HUES64 (cell line): ENCODE results near the gene COL27A1.
"Not testable (repeated sequence)": the region's sequence is repeated elsewhere in the genome, so short reads cannot be mapped to it uniquely, and the experiment has no call there.

Experiments
- H3K27ac ChIP-seq: 2 replicates; pipeline ENCODE4 v1.7.0; 2013; ENCODE audit warnings: low read depth, low read length, inconsistent platforms
- H3K27me3 ChIP-seq: 2 replicates; pipeline ENCODE4 v1.6.1; 2013; ENCODE audit warnings: mild to moderate bottlenecking, low read length; ENCODE audit not compliant: insufficient read depth
- H3K36me3 ChIP-seq: 2 replicates; pipeline ENCODE4 v1.6.1; 2013; ENCODE audit warnings: mild to moderate bottlenecking, low read length; ENCODE audit not compliant: insufficient read depth
- H3K4me1 ChIP-seq: 2 replicates; pipeline ENCODE4 v1.6.1; 2013; ENCODE audit warnings: mild to moderate bottlenecking, low read length, moderate library complexity; ENCODE audit not compliant: insufficient read depth
- H3K4me3 ChIP-seq: 2 replicates; pipeline ENCODE4 v1.5.1; 2013; ENCODE audit warnings: mild to moderate bottlenecking, low read length, moderate library complexity
- H3K9ac ChIP-seq: 2 replicates; pipeline ENCODE4 v1.6.1; 2013; ENCODE audit warnings: mild to moderate bottlenecking, low read depth, low read length
- H3K9me3 ChIP-seq: 2 replicates; pipeline ENCODE4 v1.6.1; 2013; ENCODE audit warnings: low read depth, low read length; ENCODE audit not compliant: insufficient read depth
- WGBS: fragments of 150-250, 120-280 bp; methylation state at CpG from one replicate; pipeline ENCODE4 v1.1.7; 2013; ENCODE audit warnings: missing lambda C conversion rate; 5-methylcytosine and 5-hydroxymethylcytosine counted together

COL27A1 gene

DNA sequence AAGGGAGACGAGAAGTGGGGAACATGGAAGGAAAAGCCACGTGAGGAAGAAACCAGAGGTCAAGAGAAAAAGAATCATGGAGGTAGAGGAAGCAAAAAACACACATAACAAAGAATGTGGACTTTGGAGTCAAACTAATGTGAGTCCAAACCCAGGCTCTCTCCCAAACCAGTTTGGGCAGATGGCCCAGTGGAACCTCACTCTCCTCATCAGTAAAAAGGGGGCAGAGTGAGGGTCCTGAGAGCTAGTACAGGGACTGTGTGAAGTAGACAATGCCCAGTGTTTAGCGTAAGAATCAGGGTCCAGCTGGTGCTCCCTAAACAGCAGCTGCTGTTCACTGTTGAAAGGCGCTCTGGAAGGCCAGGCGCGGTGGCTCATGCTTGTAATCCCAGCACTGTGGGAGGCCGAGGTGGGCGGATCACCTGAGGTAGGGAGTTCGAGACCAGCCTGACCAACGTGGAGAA is 173.1 kb downstream of the COL27A1 start:
- WGBS: 92% methylated on average over 10 of the region's 10 CpGs
- not testable (repeated sequence) for H3K27me3 ChIP-seq, H3K4me3 ChIP-seq, H3K9ac ChIP-seq, H3K36me3 ChIP-seq, H3K9me3 ChIP-seq, H3K27ac ChIP-seq, H3K4me1 ChIP-seq

DNA sequence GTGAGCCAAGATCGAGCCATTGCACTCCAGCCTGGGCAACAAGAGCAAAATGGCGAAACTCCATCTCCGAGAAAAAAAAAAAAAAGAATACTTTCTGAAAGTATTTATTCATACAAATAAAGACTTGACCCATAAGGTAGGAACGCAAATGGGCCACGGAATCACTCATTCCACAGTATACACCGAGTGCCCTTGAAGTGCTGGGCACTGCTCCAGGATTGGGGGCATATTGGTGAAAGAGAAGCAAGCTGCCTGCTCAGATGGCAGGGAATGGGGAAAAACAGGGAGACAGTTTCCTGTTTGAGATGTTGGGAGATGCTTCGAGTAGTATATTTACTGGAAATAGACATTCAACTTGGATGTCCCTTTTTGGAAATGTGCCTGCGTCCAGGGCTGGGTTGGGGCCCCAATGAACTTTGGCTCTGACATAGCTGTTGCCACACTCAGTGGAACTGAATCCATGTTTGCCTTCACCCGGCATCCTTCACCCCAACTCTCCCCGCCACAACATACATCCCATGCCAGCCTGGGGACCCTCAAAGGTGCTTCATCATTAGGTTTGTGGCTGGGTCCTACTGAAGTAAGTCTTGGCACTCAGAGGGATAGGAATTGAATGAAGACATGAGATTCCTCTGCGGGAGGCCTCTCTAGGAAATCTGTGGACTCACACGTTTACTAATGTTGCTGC is 173.7 kb downstream of the COL27A1 start:
- H3K27ac ChIP-seq, H3K4me3 ChIP-seq, H3K9ac ChIP-seq, H3K4me1 ChIP-seq, H3K9me3 ChIP-seq, H3K36me3 ChIP-seq, H3K27me3 ChIP-seq: not testable (repeated sequence)
- WGBS: 95% methylated on average over 6 of the region's 12 CpGs

DNA sequence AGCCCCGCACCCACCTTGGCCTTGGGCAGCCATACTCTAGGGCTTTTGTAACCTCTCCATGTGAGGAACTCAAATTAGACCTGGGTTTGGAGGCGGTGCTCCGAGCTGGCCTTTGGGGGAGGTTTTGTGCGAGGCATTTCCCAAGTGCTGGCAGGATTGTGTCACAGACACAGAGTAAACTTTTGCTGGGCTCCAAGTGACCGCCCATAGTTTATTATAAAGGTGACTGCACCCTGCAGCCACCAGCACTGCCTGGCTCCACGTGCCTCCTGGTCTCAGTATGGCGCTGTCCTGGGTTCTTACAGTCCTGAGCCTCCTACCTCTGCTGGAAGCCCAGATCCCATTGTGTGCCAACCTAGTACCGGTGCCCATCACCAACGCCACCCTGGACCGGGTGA is 174.3 kb downstream of the COL27A1 start, which contains the start of gene ORM2:
Gene ORM2 (plus strand): TSS at position 245 of the 398 bp plus-strand sequence. CDS start 36 bp downstream, at position 281.
- not testable (repeated sequence) for H3K9me3 ChIP-seq, H3K4me1 ChIP-seq, H3K9ac ChIP-seq, H3K27ac ChIP-seq, H3K27me3 ChIP-seq, H3K36me3 ChIP-seq, H3K4me3 ChIP-seq
- WGBS: 83% methylated on average over 1 of the region's 10 CpGs

DNA sequence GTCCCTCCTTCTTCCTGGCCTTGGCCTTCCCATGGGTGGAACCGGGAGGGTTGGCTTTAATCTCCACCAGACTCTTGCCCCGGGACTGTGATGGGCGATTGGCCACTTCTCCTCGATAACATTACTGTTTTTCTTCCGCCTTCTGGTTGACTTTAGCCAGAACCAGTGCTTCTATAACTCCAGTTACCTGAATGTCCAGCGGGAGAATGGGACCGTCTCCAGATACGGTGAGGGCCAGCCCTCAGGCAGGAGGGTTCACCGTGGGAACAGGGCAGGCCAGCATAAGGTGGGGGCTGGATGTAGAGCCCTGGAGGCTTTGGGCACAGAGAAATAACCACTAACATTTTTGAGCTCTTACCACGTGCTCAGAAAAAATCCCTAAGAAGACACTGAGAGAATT is 175.3 kb downstream of the COL27A1 start:
- Histone ChIP-seq H3K36me3 (no peaks in the 10 kb centered on the region), H3K9me3 (no peaks in the 10 kb centered on the region), H3K4me1 (no peaks in the 10 kb centered on the region), H3K27me3 (no peaks in the 10 kb centered on the region), H3K4me3 (no peak overlapping the region), H3K27ac (no peak overlapping the region), H3K9ac (no peak overlapping the region)
- WGBS: 90% methylated on average over 10 of the region's 10 CpGs

DNA sequence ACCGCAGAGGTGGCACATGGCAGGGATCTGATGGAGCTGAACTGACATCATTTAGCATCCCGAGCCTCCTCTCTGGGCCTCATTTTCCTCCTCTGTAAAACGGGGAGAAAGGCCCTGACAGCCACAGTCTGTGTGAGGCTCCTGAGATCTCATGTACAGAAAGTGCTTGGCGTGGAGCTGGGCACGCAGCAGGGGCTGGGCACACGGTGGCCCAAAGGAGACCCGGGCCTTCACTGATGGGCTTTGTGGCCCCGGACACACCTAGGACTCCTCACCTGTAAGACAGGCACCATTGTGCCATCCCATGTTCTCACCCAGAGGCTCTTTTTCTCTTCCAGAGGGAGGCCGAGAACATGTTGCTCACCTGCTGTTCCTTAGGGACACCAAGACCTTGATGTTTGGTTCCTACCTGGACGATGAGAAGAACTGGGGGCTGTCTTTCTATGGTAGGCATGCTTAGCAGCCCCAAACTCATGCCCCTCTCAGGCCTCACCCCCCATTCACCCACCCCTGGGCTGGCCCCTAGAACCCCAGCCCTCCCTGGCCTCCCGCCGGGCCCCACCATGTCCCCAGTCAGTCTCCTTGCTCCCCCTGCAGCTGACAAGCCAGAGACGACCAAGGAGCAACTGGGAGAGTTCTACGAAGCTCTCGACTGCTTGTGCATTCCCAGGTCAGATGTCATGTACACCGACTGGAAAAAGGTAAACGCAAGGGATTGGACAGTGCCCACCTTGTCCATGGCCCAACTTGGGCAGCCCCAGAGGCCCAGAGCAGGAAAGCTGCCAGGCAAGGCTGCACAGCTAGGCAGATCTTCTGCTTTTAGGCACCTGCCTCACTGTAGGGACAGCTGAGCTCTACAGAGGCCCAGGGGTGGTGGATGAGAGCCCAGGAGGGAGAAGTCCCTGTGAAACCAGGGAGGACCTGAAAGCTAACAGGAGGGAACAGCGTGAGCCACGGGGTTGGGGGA is 176.2 kb downstream of the COL27A1 start:
- not testable (repeated sequence) for H3K4me1 ChIP-seq, H3K9ac ChIP-seq, H3K27ac ChIP-seq, H3K9me3 ChIP-seq, H3K27me3 ChIP-seq, H3K4me3 ChIP-seq, H3K36me3 ChIP-seq
- WGBS: 90% methylated on average over 15 of the region's 19 CpGs

DNA sequence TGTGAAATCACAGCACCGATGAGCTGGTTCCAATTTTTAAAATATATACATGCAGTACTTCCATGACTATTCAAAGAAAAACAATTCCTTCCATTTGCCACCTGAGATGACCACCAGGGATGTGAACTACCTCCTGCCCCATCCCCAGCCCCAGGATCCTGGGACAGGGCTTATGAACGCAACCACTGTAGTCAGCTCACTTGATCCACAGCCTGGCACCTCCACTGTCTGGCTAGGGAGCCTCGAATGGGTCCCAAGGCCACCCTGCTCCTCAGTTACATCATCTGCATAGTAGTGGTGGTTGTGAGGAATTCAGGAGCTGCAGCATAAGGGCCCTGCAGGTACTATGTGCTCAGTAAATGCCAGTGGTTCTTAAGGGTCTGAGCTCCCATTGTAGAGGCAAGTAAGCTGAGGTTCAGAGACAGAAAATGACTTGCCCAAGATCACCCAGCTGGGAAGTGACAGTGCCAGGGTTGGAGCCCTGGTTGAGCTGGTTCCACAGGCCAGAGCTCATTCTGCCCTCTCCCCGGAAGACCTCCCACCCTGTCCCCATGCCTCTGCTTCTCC is 177.2 kb downstream of the COL27A1 start:
- not testable (repeated sequence) for H3K27me3 ChIP-seq, H3K9me3 ChIP-seq, H3K4me3 ChIP-seq, H3K4me1 ChIP-seq, H3K36me3 ChIP-seq, H3K27ac ChIP-seq, H3K9ac ChIP-seq
- 88% methylated on average over 4 of the region's 4 CpGs for WGBS

DNA sequence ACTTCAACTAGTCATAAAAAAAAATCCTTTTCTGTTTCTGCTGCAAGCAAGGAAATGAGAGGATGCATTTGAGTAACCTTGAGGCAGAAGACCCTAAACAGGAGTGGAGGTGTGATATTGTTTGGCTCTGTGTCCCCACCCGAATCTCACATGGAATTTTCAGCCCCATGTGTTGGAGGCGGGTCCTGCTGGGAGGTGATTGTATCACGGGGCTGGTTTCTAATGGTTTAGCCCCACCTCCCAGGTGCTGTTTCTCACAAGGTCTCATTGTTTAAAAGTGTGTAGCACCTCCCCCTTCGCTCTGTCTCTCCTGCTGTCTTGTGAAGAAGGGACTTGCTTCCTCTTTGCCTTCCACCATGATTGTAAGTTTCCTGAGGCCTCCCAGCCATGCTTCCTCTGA is 178.4 kb downstream of the COL27A1 start:
- not testable (repeated sequence) for H3K4me3 ChIP-seq, H3K4me1 ChIP-seq, H3K9ac ChIP-seq, H3K27ac ChIP-seq, H3K9me3 ChIP-seq, H3K27me3 ChIP-seq
- 75% methylated on average over 1 of the region's 4 CpGs for WGBS
- H3K36me3 ChIP-seq: peaks cover 16% of the 10 kb centered on the region

DNA sequence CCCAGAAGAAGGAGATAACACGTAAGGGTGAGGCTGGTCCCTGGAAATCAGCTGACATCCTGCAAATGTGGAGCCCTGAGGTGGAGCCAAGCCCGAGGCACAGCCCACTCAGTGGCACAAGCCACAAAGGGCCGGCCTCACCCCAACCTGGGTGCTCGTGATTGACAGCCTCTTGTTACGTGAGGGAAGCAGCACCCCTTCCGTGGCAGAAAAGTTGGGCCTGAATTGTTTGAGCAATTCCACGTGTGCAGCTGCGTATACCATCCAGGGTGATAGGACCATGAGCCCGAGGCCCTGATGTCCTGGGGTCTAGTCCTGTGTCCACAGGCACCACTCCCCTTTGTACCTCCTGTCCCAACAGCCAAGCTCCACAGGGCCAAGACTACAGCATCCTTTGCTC is 179.2 kb downstream of the COL27A1 start:
- Histone ChIP-seq H3K4me3 (no peak overlapping the region), H3K27me3 (no peaks in the 10 kb centered on the region), H3K4me1 (no peaks in the 10 kb centered on the region), H3K36me3 (peaks cover 16% of the 10 kb centered on the region), H3K9me3 (no peaks in the 10 kb centered on the region), H3K9ac (no peak overlapping the region), H3K27ac (no peak overlapping the region)
- WGBS: 96% methylated on average over 9 of the region's 9 CpGs

DNA sequence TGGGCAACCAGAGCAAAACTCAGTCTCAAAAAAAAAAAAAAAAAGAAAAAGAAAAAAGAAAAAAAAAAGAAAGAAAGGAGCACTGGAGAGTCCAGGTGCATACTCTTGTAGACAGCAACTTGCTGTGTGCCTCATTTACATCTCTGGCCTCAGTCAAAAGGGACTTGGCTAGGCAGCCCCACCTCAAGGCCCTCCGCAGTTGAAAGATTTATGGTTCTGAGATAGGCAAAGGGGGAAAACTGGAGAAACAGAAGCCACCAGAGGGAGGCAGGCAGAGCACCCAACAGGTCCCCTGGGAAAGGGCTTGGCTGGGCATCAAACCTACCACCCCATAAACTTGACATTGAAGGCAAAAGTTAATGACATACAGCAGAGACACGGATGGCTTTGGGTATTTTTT is 180.4 kb downstream of the COL27A1 start:
- WGBS: 79% methylated on average over 2 of the region's 2 CpGs
- Histone ChIP-seq H3K36me3 (peaks cover 24% of the 10 kb centered on the region), H3K4me1 (no peaks in the 10 kb centered on the region), H3K4me3 (no peak overlapping the region), H3K27me3 (no peaks in the 10 kb centered on the region), H3K9me3 (no peaks in the 10 kb centered on the region), H3K9ac (no peak overlapping the region), H3K27ac (no peak overlapping the region)

DNA sequence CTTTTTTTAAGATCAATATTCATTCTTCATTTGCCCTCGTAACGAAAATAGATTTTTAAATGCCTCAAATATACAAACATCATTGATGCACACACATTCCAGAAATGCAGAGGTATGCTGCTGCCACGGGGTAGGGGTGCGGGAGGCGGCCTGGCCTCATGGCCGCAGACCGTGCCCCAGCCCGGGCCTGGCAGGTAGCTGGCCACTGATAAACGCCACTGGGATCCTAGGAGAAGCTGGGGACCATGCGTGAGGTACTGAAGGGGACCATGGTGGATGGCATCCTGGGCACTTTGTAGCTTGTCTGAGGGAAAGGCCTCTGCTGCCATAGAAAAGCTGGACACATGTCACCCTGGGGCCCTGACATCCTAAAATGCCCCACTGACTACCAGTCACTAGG is 180.8 kb downstream of the COL27A1 start:
- no peaks in the 10 kb centered on the region for H3K27me3 ChIP-seq
- WGBS: 88% methylated on average over 10 of the region's 10 CpGs
- no peak overlapping the region for H3K4me3 ChIP-seq
- no peak overlapping the region for H3K9ac ChIP-seq
- H3K27ac ChIP-seq: no peak overlapping the region
- H3K4me1 ChIP-seq: no peaks in the 10 kb centered on the region
- H3K36me3 ChIP-seq: peaks cover 29% of the 10 kb centered on the region
- no peaks in the 10 kb centered on the region for H3K9me3 ChIP-seq

DNA sequence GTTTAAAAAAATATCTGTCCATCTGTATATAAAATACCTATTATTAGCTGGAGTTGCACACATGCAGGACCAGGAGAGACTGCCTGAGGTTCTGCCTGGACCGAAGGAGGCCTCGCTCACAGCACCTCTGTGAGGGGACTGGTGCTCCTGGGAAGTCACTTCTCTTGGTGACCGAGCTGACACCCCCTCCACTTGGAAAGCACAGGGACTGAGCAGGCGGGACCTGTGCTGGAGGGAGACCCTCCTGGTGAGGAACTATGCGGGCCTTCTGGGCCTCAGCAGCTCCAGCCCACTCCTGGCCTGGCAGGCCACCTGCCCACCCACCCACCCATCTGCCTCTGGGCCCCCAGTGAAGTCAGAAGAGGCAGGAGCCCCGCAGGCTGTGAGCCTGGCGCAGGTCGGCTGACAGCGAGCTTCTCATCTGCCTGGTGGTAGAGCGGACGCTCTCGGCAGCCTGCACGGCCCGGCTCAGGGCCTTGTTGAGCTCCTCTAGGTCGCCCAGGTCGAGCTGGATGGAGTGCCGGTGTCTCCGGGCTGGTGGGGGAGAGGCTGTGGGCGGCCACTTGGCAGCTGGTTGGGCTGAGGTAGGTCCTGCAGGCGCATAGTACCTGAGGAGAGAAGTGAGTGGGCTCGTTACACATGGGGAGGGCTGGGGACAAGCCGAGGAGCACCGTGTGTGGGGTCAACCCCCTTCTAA is 181.5 kb downstream of the COL27A1 start:
- Histone ChIP-seq H3K27me3 (no peaks in the 10 kb centered on the region), H3K36me3 (peaks cover 35% of the 10 kb centered on the region), H3K27ac (no peak overlapping the region), H3K9me3 (no peaks in the 10 kb centered on the region), H3K9ac (no peak overlapping the region), H3K4me1 (no peaks in the 10 kb centered on the region), H3K4me3 (no peak overlapping the region)
- WGBS: 95% methylated on average over 23 of the region's 23 CpGs
